ENCODE data around the gene MARS1. TPM values are rescaled to one million over a fixed set of nuclear protein-coding genes. Genes with fewer than 3 reads are reported as not detected.

MARS1 gene
- total RNA-seq, 2 donors from 2014 or later = 254 to 263 TPM

- no peak for DNase-seq
- Mint-ChIP-seq H3K36me3 (ENCODE audit: low read depth) (no peaks in the 10 kb centered on the region), H3K27ac (peak overlapping the region; percentile 72), H3K4me3 (peak overlapping the region; percentile 35), H3K4me1 (peaks cover 28% of the 10 kb centered on the region), H3K9me3 (no peaks in the 10 kb centered on the region), H3K27me3 (ENCODE audit: insufficient read depth) (peaks cover 12% of the 10 kb centered on the region)
- TF ChIP-seq CTCF (conservative IDR thresholded peaks at IDR 0.05) = no peak
- H3K9me3 ChIP-seq (ENCODE audit: control insufficient read depth, low read length) = no peaks in the 10 kb centered on the region
- WGBS, 2 experiments (ENCODE audit: insufficient coverage in 1 of 2, insufficient read length in 1 of 2) = 83 to 89% methylated on average over 7 to 9 of the region's 10 CpGs
- H3K27me3 ChIP-seq (ENCODE audit: control insufficient read depth, insufficient read depth, low read length, poor library complexity, severe bottlenecking) = peaks cover 6% of the 10 kb centered on the region
- no peak overlapping the region for H3K27ac ChIP-seq (ENCODE audit: low read depth, low read length)
- H3K4me3 ChIP-seq (ENCODE audit: low read length) = no peak overlapping the region
- no peak overlapping the region for H3K9ac ChIP-seq (ENCODE audit: extremely low read depth, low read length, poor library complexity, severe bottlenecking)
- no peaks in the 10 kb centered on the region for H3K36me3 ChIP-seq (ENCODE audit: control insufficient read depth, insufficient read depth, low read length)
- H3K4me1 ChIP-seq (ENCODE audit: control insufficient read depth, insufficient read depth, low read length) = no peaks in the 10 kb centered on the region
Observed at GRCh38 chr12:57455374-57456144, 32.3 kb upstream of the MARS1 start.

- H3K4me3 Mint-ChIP-seq = peak overlapping the region; percentile 35
- H3K27me3 Mint-ChIP-seq (ENCODE audit: insufficient read depth) = peaks cover 18% of the 10 kb centered on the region
- peaks cover 30% of the 10 kb centered on the region for H3K4me1 Mint-ChIP-seq
- no peaks in the 10 kb centered on the region for H3K9me3 Mint-ChIP-seq
- H3K27me3 ChIP-seq (ENCODE audit: control insufficient read depth, insufficient read depth, low read length, poor library complexity, severe bottlenecking) = peaks cover 12% of the 10 kb centered on the region
- 54 to 58% methylated on average over 10 to 15 of the region's 15 CpGs for WGBS, 2 experiments (ENCODE audit: insufficient coverage in 1 of 2, insufficient read length in 1 of 2)
- no peak overlapping the region for H3K27ac ChIP-seq (ENCODE audit: low read depth, low read length)
- H3K9ac ChIP-seq (ENCODE audit: extremely low read depth, low read length, poor library complexity, severe bottlenecking) = no peak overlapping the region
- H3K36me3 ChIP-seq (ENCODE audit: control insufficient read depth, insufficient read depth, low read length) = no peaks in the 10 kb centered on the region
- H3K9me3 ChIP-seq (ENCODE audit: control insufficient read depth, low read length) = no peaks in the 10 kb centered on the region
- no peak overlapping the region for H3K4me3 ChIP-seq (ENCODE audit: low read length)
- H3K4me1 ChIP-seq (ENCODE audit: control insufficient read depth, insufficient read depth, low read length) = no peaks in the 10 kb centered on the region
- H3K27ac Mint-ChIP-seq = peak overlapping the region; percentile 72
- peak; percentile 86 for TF ChIP-seq CTCF (conservative IDR thresholded peaks at IDR 0.05)
- DNase-seq = peak; percentile 95
- no peaks in the 10 kb centered on the region for H3K36me3 Mint-ChIP-seq (ENCODE audit: low read depth)
Observed at GRCh38 chr12:57456145-57456700, 31.6 kb upstream of the MARS1 start.

- Mint-ChIP-seq H3K27ac (no peak overlapping the region), H3K4me1 (peaks cover 32% of the 10 kb centered on the region), H3K4me3 (no peak overlapping the region), H3K36me3 (ENCODE audit: low read depth) (no peaks in the 10 kb centered on the region), H3K9me3 (no peaks in the 10 kb centered on the region), H3K27me3 (ENCODE audit: insufficient read depth) (peaks cover 20% of the 10 kb centered on the region)
- 93 to 97% methylated on average over 3 to 6 of the region's 6 CpGs for WGBS, 2 experiments (ENCODE audit: insufficient coverage in 1 of 2, insufficient read length in 1 of 2)
- DNase-seq = no peak
- no peaks in the 10 kb centered on the region for H3K36me3 ChIP-seq (ENCODE audit: control insufficient read depth, insufficient read depth, low read length)
- H3K4me3 ChIP-seq (ENCODE audit: low read length) = no peak overlapping the region
- H3K4me1 ChIP-seq (ENCODE audit: control insufficient read depth, insufficient read depth, low read length) = no peaks in the 10 kb centered on the region
- H3K9ac ChIP-seq (ENCODE audit: extremely low read depth, low read length, poor library complexity, severe bottlenecking) = no peak overlapping the region
- no peak for TF ChIP-seq CTCF (conservative IDR thresholded peaks at IDR 0.05)
- H3K27ac ChIP-seq (ENCODE audit: low read depth, low read length) = no peak overlapping the region
- H3K27me3 ChIP-seq (ENCODE audit: control insufficient read depth, insufficient read depth, low read length, poor library complexity, severe bottlenecking) = peaks cover 18% of the 10 kb centered on the region
- no peaks in the 10 kb centered on the region for H3K9me3 ChIP-seq (ENCODE audit: control insufficient read depth, low read length)
Observed at GRCh38 chr12:57456737-57457490, 31.0 kb upstream of the MARS1 start.

Data from endodermal cell (in vitro differentiated cells).